GM19467 (cell line): ENCODE results near the gene BUD31.
"Not testable (repeated sequence)": the region's sequence is repeated elsewhere in the genome, so short reads cannot be mapped to it uniquely, and the experiment has no call there.

Experiments used
- ATAC-seq: cut with Tn5 transposase; IDR thresholded peaks from one replicate; pipeline ENCODE4 v1.9.1; 2021; ENCODE audit warnings: mild to moderate bottlenecking, moderate library complexity; ENCODE audit not compliant: unreplicated experiment

The BUD31 gene

DNA sequence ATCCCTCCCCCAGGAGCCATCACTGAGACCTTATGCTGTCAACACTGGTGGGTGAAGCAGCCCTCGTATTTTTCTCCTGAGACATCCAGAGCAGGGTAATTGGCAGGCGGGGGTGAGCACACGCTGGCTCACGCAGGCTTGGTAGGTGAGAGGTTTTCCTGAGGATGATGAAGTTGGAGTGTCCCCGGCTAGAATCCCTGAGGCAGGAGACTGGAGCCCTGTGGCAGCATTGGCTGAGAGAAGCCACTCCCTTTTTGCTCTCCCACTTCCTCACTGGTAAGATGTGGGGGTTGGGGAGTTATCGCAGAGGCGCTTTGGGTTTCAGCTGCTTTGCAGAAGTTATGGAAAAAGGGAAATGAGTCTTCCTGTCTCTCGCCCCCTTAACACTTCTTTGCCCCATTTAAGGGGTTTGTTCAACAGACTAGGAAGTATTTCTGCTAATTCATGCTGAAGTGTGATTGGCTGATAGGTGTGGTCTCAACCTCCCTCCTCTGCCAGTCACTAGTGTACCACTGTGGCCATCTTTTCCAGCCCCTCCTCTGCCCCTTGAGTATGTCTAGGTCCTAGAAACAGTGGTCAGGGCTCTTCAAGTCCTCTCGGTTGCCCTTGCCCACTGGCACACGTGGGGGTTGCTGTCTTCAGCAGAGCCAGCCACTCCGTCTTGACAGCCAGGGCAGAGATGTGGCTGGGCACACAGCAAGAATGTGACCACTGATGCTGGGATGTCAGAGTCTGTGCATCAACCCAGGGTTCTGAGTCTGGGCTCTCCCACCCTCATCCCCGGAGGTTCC, 28.5 kb upstream of the BUD31 start:
- peak; percentile 41 for ATAC-seq

DNA sequence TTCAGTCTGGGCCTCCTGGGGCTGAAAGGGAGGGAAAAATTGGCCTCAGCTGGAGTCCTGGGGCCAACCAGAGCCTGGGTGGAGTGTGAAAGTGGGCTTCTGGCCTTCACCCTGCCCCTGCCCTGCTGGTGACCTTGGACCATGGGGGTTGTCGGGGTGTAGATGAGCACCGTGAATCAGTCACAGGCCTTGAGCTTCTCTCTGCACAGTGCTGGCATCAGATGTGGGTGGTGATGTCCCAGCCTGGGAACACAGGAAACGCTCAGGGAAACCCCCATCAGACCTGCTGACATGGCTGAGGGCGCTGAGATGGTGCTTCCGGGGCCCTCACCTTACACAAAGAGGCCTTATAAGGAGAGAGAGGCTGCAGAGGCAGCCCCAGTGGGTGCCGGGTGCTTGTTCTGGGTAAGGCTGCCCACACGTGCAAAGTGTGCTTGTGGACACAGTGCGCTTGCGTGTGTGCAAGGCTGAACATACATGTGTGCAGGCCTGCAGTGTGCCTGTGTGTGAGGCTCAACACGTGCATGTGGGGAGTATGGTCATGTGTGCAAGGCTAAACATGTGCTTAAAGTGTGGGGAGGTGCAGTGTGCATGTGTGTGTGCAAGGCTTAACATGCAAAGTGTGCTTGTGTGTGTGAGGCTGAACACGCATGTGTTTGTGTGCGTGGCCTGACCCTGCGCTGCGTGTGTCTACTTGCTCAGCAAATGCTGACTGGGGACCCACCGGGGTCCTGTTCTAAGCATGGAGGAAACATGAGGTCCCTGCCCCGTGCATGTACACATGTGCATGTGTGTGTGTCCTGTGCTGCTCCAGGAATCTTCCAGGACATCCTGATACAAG, 27.7 kb upstream of the BUD31 start:
- peak; percentile 74 for ATAC-seq

DNA sequence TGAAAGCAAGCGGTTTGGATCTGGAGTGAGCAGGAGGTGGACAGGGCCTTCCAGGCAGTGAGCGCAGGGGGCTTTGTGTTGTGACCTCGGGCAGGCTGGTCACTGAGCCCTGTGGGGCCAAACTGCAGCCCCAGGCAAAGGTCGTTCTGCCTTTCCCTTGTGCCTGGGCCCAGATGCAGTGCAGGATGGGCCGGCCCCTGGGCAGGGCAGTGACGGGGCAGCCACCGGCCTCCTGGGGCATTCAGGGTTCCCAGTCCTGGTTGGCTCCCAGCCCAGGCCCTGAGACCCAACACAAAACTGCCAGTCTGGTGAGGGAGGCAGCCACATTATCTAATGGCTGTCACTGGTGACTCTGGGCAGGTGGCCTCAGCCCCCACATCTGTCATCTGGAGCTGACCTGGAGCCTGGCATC, 27.1 kb upstream of the BUD31 start:
- ATAC-seq, result no peak

DNA sequence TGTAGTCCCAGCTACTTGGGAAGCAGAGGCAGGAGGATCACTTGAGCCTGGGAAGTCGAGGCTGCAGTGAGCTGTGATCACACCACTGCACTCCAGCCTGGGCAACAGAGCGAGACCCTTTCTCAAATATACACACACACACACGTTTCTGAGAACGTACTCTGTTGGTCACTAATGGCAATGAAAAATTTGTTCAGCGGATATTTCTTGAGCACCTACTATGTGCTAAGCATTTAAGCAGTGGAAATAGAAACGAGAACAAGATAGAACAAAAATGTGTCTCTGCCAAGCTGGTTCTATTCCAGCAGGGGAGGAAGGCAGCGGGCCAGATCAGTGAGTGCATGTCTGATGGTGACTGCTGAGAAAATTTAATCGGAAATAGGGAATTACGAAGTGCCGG, 25.6 kb upstream of the BUD31 start:
- ATAC-seq, result no peak

DNA sequence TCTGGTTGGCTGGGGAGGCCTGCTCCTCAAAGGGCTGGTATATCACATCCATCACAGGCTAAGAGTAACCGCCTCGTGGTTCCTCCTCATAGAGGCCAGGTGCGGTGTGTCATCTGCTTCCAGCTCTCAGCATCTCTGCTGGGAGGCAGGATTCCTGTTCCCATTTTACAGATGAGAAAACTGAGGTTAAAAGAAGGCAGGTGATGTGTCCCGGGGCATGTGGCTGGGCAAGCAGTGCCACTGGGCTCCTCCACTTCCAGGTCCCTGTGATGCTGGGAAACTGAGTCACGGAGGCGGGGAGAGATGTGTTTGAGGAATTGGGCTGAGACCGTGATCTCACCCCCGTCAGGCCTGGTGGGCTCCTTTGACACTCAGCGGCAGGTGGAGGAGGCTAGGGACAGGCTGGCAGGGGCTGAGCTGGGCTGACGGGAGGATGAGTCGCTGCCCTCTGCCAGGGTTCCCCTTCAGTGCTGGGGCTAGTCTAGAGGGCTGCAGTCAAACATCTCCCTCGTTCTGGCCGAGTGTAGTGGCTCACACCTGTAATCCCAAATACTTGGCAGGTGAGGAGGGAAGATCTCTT, 24.9 kb upstream of the BUD31 start:
- ATAC-seq, result no peak

DNA sequence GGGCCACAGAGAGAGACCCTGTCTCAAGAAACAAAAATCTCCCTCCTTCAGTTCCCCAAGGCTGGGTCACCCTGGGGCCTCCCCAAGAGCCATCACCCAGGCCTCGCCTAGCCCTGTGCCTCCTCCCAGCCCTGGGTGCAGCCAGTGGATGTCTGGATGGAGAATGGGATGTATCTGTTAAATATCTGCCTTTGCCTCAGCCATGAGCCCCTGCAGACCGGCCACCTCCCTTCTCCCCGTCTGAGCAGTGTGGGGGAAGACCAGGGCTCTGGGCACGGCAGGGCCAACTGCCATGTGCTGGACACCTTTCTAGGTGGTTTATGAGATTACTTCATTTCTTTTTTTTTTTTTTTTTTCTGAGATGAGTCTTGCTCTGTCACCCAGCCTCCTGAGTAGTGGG, 24.2 kb upstream of the BUD31 start:
- no peak for ATAC-seq

DNA sequence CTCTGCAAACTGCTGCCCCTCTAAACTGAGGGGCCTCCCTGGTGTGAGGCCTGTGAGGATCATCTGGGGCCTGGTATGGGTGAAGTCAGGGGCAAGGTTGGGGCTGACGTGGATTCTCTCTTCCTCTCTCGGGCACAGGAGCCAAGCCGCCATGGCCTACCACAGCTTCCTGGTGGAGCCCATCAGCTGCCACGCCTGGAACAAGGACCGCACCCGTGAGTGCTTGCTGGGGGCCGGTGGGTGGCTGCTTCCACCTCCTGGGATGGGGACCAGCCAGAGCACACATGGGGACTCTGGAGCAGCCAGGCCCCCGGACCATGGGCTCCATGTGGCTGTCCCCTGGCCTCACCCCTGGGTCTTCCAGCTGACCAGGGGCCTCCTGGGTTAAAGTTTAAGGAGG, 23.2 kb upstream of the BUD31 start:
- no peak for ATAC-seq

DNA sequence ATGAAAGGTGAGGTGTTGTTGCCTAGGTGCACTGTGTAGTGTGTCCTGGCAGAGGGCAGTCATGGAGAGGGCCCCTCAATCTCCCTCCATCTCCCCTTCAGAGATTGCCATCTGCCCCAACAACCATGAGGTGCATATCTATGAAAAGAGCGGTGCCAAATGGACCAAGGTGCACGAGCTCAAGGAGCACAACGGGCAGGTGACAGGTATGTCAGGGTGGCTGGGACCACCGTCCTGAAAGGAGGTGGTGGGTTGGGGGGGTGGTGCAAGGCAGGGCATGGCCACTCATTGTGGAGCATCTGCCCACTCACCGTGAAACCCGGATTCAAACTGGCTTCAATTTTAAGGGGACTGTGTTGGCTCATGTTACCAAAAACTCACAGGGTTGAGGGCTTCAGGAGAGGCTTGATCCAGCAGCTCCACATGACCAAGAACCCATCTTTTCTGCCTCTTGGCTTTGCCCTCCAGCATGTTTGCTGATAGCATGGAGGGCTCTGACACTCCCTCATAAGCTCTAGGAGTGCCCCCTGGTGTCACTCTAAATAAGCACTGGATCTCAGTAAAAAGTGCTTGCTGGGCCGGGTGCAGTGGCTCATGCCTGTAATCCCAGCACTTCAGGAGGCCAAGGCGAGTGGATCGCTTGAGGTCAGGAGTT, 22.1 kb upstream of the BUD31 start:
- ATAC-seq, result no peak

DNA sequence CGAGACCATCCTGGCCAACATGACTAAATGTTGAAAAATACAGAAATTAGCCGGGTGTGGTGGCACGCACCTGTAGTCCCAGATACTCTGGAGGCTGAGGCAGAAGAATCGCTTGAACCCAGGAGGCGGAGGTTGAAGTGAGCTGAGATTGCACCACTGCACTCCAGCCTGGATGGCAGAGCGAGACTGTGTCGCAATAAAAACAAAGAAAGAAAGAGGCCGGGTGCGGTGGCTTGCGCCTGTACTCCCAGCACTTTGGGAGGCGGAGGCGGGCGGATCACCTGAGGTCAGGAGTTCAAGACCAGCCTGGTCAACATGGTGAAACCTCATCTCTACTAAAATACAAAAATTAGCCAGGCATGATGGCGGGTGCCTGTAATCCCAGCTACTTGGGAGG, 21.5 kb upstream of the BUD31 start:
- not testable (repeated sequence) for ATAC-seq

DNA sequence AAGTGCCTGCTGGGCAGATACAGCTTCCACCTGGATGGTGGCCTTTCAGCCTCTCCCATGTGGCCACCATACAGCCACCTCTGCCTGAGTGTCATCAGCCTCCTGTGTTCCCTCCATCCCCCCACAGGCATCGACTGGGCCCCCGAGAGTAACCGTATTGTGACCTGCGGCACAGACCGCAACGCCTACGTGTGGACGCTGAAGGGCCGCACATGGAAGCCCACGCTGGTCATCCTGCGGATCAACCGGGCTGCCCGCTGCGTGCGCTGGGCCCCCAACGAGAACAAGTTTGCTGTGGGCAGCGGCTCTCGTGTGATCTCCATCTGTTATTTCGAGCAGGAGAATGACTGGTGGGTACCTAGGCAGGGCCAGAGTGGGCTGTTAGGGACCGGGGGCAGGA, 20.9 kb upstream of the BUD31 start:
- ATAC-seq, result no peak

DNA sequence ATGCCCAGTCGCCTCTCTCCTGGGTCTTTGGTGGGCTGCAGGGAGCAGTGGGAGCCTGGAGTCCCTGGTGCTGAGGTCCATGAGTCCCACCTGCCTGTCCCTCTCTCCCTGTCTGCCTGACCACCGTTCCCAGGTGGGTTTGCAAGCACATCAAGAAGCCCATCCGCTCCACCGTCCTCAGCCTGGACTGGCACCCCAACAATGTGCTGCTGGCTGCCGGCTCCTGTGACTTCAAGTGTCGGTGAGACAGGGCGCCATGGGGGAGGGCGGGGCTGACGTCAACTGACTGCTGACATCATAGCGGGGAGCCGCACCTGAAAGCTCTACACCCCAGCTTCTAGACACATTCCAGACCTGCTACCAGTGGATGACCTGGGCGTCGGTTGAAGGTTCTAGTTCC, 19.0 kb upstream of the BUD31 start:
- no peak for ATAC-seq

DNA sequence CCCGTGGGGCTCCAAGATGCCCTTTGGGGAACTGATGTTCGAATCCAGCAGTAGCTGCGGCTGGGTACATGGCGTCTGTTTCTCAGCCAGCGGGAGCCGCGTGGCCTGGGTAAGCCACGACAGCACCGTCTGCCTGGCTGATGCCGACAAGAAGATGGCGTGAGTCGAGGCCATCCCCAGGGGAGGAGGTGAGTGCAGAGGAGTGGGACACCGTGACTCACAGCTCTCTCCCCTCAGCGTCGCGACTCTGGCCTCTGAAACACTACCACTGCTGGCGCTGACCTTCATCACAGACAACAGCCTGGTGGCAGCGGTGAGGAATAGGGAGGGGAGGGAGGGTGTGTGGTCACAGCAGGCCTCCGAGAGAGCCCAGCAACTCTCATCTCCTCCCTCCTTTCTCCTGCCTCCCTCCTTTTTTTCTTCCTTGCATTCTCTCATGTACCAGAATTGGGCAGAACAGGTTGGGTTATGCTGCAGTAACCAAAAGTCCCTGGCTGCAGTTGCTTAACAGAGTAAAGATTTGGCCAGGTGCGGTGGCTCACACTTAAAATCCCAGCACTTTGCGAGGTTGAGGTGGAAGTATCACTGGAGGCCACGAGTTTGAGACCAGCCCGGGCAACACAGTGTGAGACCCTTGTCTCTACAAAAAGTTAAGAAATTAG, 17.7 kb upstream of the BUD31 start:
- no peak for ATAC-seq

DNA sequence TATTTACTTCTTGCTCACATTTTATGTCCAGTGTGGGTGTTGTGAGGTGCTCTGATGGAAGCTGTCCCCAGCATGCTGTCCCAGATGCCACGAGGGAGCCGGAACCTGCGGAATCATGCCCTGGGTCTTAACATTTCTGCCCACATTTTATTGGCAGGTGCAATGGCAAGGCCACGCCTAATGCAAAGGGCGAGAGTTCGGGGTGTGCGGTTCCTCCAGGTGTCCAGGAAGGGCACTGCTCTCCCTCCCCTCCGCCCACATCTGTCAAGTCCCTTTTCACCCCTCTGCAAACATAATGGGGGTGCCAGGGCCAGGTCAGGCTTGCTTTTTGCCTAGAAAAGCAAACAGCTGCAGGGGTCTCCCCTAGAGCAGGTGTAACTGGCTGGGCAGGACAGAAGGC, 16.7 kb upstream of the BUD31 start:
- no peak for ATAC-seq

DNA sequence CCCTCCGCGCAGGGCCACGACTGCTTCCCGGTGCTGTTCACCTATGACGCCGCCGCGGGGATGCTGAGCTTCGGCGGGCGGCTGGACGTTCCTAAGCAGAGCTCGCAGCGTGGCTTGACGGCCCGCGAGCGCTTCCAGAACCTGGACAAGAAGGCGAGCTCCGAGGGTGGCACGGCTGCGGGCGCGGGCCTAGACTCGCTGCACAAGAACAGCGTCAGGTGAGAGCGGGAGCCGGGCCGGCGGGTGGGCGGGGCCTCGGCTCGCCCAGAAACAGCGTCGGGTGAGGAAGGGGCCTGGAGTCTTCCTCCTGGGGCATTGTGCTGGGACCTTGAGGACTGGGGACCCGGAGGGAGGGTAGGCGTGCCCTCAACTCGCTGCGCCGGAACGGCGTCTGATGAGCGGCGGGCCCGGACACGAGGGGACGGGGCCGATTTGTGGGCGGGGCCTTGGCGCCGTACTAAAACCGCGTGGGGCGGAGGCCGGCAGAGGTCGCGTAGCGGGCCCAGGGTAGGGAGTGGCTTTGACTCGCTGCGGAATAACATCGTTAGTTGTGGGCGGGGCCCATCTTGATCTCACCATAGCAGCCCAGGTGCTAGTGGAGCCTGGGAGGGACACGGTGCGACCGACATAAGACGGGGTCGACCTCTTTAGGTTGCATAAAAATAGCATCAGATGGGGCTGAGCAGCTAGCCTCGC, 16.0 kb upstream of the BUD31 start:
- peak; percentile 49 for ATAC-seq

DNA sequence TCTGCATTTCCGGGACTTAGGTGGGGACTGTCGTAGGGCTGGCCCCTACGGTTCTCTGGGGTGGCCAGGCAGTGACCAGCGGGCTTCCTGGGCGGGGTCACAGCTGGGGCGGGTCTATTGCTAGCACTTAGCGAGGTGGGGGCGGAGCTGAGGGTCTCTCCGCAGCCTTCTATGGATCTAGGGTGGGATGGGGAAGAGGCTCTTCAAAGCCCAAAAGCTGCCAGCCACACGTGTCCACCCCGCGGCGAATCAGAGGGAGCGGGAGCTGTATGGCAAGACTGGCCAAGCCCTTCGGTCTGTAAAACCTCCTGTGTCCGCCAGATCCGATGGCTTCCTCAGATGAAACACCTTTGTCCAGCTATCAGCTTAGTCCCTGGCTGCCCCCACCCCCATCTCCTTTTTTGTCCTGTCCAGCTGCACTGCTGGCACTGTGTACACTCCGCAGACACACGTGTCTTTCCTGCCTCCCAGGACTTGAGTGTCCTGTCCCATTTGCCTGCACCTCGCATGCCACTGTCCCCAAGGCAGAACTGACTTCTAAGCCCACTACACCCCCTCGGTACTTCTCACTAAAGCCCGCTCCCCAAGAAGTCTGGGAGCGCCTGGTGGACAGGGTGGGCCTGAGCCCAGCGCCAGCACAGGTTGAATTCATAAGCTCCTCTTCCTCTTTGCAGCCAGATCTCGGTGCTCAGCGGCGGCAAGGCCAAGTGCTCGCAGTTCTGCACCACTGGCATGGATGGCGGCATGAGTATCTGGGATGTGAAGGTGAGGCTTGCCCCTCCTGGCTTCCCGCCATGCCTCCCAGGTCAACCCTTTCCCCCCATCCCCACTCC, 15.2 kb upstream of the BUD31 start:
- no peak for ATAC-seq

DNA sequence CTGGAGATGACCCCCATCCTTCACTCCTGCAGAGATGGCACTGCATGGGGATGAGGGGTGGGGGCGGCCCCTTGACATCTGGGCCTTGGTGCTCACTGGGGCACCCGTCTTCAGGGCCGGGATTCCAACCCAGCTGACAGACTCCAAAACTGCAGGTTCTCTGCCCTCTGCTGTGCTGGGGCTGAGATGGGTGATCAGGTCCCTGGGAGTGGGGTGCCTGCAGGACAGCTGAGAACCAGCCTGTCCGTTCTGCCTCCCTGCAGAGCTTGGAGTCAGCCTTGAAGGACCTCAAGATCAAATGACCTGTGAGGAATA, 14.6 kb upstream of the BUD31 start:
- ATAC-seq, result no peak

DNA sequence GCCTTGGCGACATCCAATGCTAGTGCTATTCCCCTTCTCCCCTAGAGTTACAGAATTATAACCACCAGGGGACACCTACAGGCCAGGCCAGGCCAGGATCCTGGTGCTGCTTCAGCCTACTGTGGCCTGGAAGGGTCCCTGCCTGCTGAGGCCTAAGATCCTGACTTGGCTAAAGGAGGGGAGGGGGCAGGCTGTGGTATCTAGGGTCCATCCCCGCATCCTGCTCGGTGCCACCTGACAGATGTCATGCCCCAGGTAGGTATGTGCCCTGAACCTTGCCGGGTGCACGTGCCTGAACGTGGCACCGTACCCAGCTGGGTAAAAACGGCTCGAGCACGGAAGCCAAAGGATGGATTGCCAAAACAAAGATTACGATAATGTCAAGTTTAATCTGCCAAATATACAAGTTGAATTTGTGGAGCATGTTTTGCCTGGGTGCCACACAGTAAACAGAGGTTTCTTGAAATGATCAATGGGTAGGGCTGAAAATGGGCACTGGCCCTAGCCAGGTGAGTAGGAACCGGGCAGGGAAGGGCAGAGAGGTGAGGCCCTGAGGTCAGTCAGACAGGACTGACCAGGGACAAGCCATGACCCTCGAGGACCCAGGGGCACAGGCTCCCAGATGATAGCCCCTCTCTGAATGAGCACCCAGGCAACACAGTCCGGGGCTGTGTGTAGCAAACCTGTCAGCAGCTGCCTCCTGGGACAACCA, 13.0 kb upstream of the BUD31 start:
- no peak for ATAC-seq

DNA sequence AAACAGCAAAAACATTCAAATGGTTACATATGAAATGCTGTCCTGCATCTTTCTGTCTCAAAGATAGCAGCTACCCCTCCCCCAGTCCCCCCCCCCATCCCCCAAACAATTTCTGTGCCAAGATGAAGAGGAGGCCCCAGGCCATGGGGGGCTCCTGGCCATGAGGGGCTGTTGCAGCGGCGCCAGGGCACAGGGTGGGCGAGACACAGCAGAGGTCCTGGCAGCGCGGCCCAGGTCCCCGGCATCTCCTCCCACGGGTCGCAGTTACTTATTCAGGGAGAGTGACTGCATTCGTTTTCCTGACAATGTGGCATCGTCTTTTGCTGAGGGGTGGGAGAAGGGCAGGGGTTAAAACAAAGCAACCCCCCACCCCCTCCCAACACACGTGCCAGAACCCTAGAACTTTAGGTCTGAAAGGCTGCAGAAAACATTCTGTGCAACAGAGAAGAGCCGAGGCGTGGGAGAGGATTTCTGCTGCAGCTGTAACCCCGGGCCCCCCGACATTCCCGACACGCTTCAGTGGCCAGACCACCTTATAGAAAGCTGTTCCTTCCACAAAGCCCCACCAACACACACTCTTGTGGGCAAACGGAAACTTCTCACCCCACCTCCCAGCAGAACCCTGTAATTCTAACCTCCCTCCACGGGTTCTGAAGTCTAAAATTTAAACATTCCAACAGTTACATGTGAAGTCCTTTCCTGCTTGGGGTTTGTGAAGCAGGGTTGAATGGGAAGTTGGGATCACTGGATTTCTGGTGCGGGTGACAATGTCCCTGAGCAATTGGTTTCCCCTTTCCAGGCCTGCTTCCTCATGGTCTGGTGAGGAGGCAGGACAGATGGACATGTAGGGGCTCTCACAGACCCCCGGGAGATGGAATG, 12.1 kb upstream of the BUD31 start:
- ATAC-seq, result no peak
